ENCODE data around the gene PLA2R1. TPM values are rescaled to one million over a fixed set of nuclear protein-coding genes. Genes with fewer than 3 reads are reported as not detected.
A peak's percentile ranks its signal among the peaks of the same experiment; 100 is the strongest.

The PLA2R1 gene
- total and polyA plus RNA-seq, 10 of the 15 experiments (the other 5 are each of a cell fraction or from before 2014, with no cell fraction given), result 0.01 to 0.05 (median 0.02) TPM; not detected in 6

DNA sequence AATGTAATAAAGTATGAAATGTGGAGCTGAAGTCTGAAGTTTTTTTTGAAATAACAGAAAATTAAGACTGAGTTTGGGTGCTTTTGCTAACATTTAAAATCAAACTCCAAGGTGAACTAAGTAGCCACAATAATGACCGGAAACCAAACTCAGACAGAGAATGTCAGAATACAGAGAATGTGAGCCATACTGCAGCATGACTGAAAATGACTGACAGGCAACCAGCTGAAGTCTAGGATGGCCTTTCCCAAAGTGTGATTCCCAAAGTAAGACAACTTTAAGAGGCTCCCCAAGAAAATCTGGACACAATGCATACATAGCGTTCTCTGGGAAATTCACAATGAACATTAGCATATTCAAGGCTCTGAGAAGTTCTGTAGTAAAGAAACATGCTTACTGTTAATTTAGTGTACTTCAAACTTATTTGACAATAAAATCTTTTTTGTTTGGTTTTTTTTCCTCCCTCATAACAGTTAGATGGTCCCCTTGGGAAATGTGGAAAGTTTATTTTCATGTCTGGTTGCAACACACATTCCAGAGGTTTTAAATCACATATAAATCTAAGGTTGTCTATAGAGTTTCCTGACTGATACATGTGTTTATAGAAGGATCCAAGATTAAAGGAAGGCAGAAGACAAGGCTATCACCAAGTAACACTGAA, 28.6 kb downstream of the PLA2R1 start:
- no peak for DNase-seq (ENCODE audit: low read depth, low spot score)
- Histone ChIP-seq H2AFZ (ENCODE audit: control insufficient read depth, low read depth, low read length) (no peak overlapping the region), H3K4me3 (no peak overlapping the region), H3K79me2 (ENCODE audit: control insufficient read depth, insufficient read depth, low read length) (no peaks in the 10 kb centered on the region), H3K9ac (ENCODE audit: control insufficient read depth, insufficient read depth, low read length) (no peak overlapping the region), H3K9me3 (replicated peaks; ENCODE audit: control insufficient read depth, insufficient read depth, low read length) (no peaks in the 10 kb centered on the region), H3K4me1 (ENCODE audit: control insufficient read depth, insufficient read depth, low read length) (no peaks in the 10 kb centered on the region), H3K4me2 (ENCODE audit: control insufficient read depth, insufficient read depth) (no peak overlapping the region), H3K27ac (ENCODE audit: control insufficient read depth, insufficient read depth) (no peak overlapping the region), H3K36me3 (ENCODE audit: control insufficient read depth in 2 of 2, insufficient read depth in 2 of 2, low read length in 1 of 2) (no peaks in the 10 kb centered on the region), H4K20me1 (ENCODE audit: control insufficient read depth, insufficient read depth) (no peaks in the 10 kb centered on the region), H3K27me3 (replicated peaks in 1 of 2; ENCODE audit: control insufficient read depth in 2 of 2, insufficient read depth in 2 of 2, low read length in 1 of 2) (no peaks in the 10 kb centered on the region)
- CTCF ChIA-PET, result no interaction called here
- no TSS peak for BruUV-seq (replicated peaks)
- POLR2A ChIA-PET, result no interaction called here
- SMC1A ChIA-PET (ENCODE audit: uncharacterized antibody, unreplicated experiment), result no interaction called here
- peak; percentile 27 for FAIRE-seq
- intact Hi-C loops (cut with micrococcal nuclease; ENCODE audit: unreplicated experiment), result no loop called here
- ATAC-seq, result no peak
- WGBS (ENCODE audit: insufficient coverage, insufficient replicate concordance, low lambda C conversion rate, missing lambda C conversion rate), result 89% methylated on average over 2 of the region's 2 CpGs
- in situ Hi-C loops (cut with MboI), result no loop called here
- RAD21 ChIA-PET (ENCODE audit: unreplicated experiment), result no interaction called here
- TF ChIP-seq MXI1 (IDR thresholded peaks at IDR 0.05; ENCODE audit: low read depth, low read length) (no peak), MAX (IDR thresholded peaks at IDR 0.05; ENCODE audit: low read depth, low read length) (no peak), ASH2L (IDR thresholded peaks at IDR 0.05; ENCODE audit: borderline replicate concordance, low read depth) (no peak), ZNF622 (IDR thresholded peaks at IDR 0.05) (no peak), ZBTB40 (IDR thresholded peaks at IDR 0.05; ENCODE audit: borderline replicate concordance) (no peak), SP1 (IDR thresholded peaks at IDR 0.05; ENCODE audit: low read depth, low read length) (no peak), TARDBP (IDR thresholded peaks at IDR 0.05; ENCODE audit: borderline replicate concordance) (no peak), CUX1 (IDR thresholded peaks at IDR 0.05; ENCODE audit: insufficient replicate concordance, low read depth, low read length) (no peak), ZBED1 (IDR thresholded peaks at IDR 0.05; ENCODE audit: borderline replicate concordance) (no peak), EZH2 (IDR thresholded peaks at IDR 0.05; ENCODE audit: borderline replicate concordance, control insufficient read depth, low read depth, low read length) (no peak)
- TF ChIP-seq, protein P1, sequence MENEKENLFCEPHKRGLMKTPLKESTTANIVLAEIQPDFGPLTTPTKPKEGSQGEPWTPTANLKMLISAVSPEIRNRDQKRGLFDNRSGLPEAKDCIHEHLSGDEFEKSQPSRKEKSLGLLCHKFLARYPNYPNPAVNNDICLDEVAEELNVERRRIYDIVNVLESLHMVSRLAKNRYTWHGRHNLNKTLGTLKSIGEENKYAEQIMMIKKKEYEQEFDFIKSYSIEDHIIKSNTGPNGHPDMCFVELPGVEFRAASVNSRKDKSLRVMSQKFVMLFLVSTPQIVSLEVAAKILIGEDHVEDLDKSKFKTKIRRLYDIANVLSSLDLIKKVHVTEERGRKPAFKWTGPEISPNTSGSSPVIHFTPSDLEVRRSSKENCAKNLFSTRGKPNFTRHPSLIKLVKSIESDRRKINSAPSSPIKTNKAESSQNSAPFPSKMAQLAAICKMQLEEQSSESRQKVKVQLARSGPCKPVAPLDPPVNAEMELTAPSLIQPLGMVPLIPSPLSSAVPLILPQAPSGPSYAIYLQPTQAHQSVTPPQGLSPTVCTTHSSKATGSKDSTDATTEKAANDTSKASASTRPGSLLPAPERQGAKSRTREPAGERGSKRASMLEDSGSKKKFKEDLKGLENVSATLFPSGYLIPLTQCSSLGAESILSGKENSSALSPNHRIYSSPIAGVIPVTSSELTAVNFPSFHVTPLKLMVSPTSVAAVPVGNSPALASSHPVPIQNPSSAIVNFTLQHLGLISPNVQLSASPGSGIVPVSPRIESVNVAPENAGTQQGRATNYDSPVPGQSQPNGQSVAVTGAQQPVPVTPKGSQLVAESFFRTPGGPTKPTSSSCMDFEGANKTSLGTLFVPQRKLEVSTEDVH (IDR thresholded peaks at IDR 0.05; ENCODE audit: low read depth, partially characterized antibody), result no peak
